AG04449 (cell line): ENCODE measurements around the gene RPE65.
"Not testable (repeated sequence)": the region's sequence is repeated elsewhere in the genome, so short reads cannot be mapped to it uniquely, and the experiment has no call there.

Source experiments
- CTCF ChIA-PET: fragments of 350-600 bp; formaldehyde crosslinking; extraction: SDS; loops from one replicate; lab custom pipeline; 2021; ENCODE audit warnings: antibody characterized with exemption; lab: Yijun Ruan, JAX
- POLR2A ChIA-PET: fragments of 400-600, 350-600 bp; formaldehyde crosslinking; extraction: SDS; loops from one replicate; lab custom pipeline; 2020; ENCODE audit warnings: antibody characterized with exemption, inconsistent platforms; lab: Yijun Ruan, JAX
- DNase-seq: peaks from one replicate; pipeline ENCODE4 v3.0.0-alpha.2; 2010; ENCODE audit warnings: low read depth, low spot score
- H3K4me3 ChIP-seq: 2 replicates; pipeline ENCODE4 v1.5.1; 2011; ENCODE audit warnings: low read depth, mild to moderate bottlenecking, control low read depth, low read length
- CTCF ChIP-seq: IDR thresholded peaks from one replicate; pipeline ENCODE4 v1.5.1; 2011; ENCODE audit warnings: mild to moderate bottlenecking, moderate library complexity, low read length, control low read depth, inconsistent platforms; ENCODE audit not compliant: insufficient read depth; ENCODE audit errors: missing control alignments

RPE65 gene

GRCh38 chr1:68429233-68429808 lies 20.4 kb downstream of the RPE65 start:
- CTCF ChIA-PET = interaction anchor here (1.3 to 4.7 kb wide), 2 partner anchors 14 to 313 kb away, joined by 4 to 40 read pairs; no protein-coding TSS in a partner anchor
- DNase-seq = no peak
- no peak for TF ChIP-seq CTCF
- no peak overlapping the region for H3K4me3 ChIP-seq
- POLR2A ChIA-PET = no interaction called here

GRCh38 chr1:68426594-68426993 lies 23.2 kb downstream of the RPE65 start:
- no peak for TF ChIP-seq CTCF

GRCh38 chr1:68421350-68421749 lies 28.4 kb downstream of the RPE65 start:
- no peak overlapping the region for H3K4me3 ChIP-seq
- DNase-seq = no peak
- ChIA-PET POLR2A (no interaction called here), CTCF (no interaction called here)
- no peak for TF ChIP-seq CTCF

More at GRCh38 chr1:68426594-68426993, 23.2 kb downstream of the RPE65 start:
- ChIA-PET POLR2A (no interaction called here), CTCF (interaction anchor here (1.4 to 4.7 kb wide), 2 partner anchors 16 to 17 kb away, joined by 3 to 40 read pairs; no protein-coding TSS in a partner anchor)
- DNase-seq = no peak
- H3K4me3 ChIP-seq = no peak overlapping the region

GRCh38 chr1:68409426-68409825 lies 40.3 kb downstream of the RPE65 start:
- TF ChIP-seq CTCF = no peak
- ChIA-PET POLR2A (no interaction called here), CTCF (no interaction called here)
- no peak overlapping the region for H3K4me3 ChIP-seq
- DNase-seq = no peak

GRCh38 chr1:68401506-68401905 lies 48.2 kb downstream of the RPE65 start:
- no peak for DNase-seq
- POLR2A ChIA-PET = no interaction called here

GRCh38 chr1:68395575-68395974 lies 54.2 kb downstream of the RPE65 start:
- H3K4me3 ChIP-seq, DNase-seq, POLR2A ChIA-PET, CTCF ChIA-PET: not testable (repeated sequence)

More at GRCh38 chr1:68401506-68401905, 48.2 kb downstream of the RPE65 start:
- TF ChIP-seq CTCF = no peak
- no peak overlapping the region for H3K4me3 ChIP-seq
- CTCF ChIA-PET = interaction anchor here (0.9 to 1.3 kb wide), 2 partner anchors 41 to 281 kb away, joined by 3 to 4 read pairs; no protein-coding TSS in a partner anchor

- DNase-seq, H3K4me3 ChIP-seq, POLR2A ChIA-PET: not testable (repeated sequence)
- CTCF ChIA-PET = interaction anchor here (1.9 kb wide), 1 partner anchor 272 kb away, joined by 4 read pairs; no protein-coding TSS in a partner anchor
Measured at GRCh38 chr1:68392474-68392873, 57.3 kb downstream of the RPE65 start.

- DNase-seq, H3K4me3 ChIP-seq, POLR2A ChIA-PET: not testable (repeated sequence)
- CTCF ChIA-PET = interaction anchor here (1.4 to 1.5 kb wide), 2 partner anchors 266 to 269 kb away, joined by 3 to 4 read pairs; no protein-coding TSS in a partner anchor
Measured at GRCh38 chr1:68385798-68386524, 63.8 kb downstream of the RPE65 start.
